ENCODE data around the gene IDS. TPM values are rescaled to one million over a fixed set of nuclear protein-coding genes. Genes with fewer than 3 reads are reported as not detected.

IDS gene
- total and polyA plus RNA-seq, 8 donors, result 8.7 to 138 (median 41.7) TPM

DNA sequence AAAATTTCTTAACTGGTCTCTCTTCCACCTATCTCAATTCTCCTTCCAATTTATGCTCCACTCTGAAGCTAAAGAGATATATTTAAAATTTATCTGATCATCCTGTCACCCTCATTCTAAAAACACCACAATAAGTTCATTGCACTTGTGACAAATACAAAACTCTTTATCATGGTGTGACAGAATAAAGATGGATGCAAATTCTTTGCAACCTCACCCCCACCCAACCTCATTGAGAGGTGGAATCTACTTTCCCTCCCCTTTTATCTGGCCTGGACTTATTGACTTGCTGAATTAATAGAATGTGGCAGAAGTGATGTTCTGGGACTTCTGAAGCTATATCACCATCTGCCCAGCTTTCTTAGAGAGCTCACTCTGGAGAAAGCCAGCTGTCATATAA, 46.5 kb downstream of the IDS start:
- DNase-seq, result no peak
- Histone ChIP-seq H3K27ac (no peak overlapping the region), H3K9me3 (no peaks in the 10 kb centered on the region), H3K4me1 (no peaks in the 10 kb centered on the region), H3K4me3 (no peak overlapping the region), H3K36me3 (no peaks in the 10 kb centered on the region), H3K27me3 (no peaks in the 10 kb centered on the region)
- intact Hi-C loops (cut with DNase I; ENCODE audit: low total_unique reads), result no loop called here
- TF ChIP-seq CTCF (IDR thresholded peaks at IDR 0.05) (no peak), EP300 (IDR thresholded peaks at IDR 0.05) (no peak), POLR2A (IDR thresholded peaks at IDR 0.05) (no peak), POLR2AphosphoS5 (IDR thresholded peaks at IDR 0.05) (no peak)

DNA sequence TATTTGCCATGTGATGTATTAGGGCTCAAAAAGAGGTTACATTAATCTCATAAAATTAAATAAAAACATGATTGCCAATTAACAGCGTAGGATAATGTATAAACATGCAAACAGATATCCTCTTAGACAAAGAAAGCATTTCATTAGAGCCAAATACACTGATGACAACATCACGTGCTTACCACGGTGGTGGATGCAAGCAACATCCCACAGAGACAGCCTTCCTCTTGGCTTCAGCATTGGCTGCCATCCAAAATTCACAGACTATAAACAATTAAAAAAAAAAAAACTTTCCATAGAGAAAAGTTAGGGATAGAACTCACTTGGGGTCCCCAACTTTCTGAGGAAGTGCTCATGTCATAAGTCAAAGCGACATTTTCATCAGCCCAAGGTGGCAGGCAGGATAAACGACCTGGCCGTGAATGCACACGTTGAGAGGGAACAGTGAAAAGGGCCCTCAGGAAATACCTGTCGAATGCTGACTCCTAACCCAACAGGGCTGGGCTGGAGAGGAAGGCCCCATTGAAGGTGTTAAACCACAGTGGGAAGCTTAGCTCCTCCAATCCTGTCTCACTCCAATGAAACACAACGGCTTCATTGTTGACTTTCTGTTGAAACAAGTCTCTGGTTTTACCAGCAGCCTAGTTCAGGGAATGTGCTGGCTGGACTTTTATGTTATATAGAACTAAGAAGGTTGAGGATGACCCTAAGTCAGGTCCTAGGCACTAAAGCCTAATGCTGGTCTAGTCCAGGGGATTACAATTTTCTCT, 48.4 kb downstream of the IDS start:
- Histone ChIP-seq H3K27me3 (no peaks in the 10 kb centered on the region), H3K4me3 (no peak overlapping the region), H3K9me3 (no peaks in the 10 kb centered on the region), H3K36me3 (no peaks in the 10 kb centered on the region), H3K27ac (no peak overlapping the region), H3K4me1 (no peaks in the 10 kb centered on the region)
- WGBS, 5 donors, result 35 to 57% (median 46%) methylated on average over 9 of the region's 9 CpGs
- DNase-seq, result no peak
- TF ChIP-seq POLR2AphosphoS5 (IDR thresholded peaks at IDR 0.05) (no peak), EP300 (IDR thresholded peaks at IDR 0.05) (no peak), POLR2A (IDR thresholded peaks at IDR 0.05) (no peak), CTCF (IDR thresholded peaks at IDR 0.05) (no peak)
- intact Hi-C loops (cut with DNase I; ENCODE audit: low total_unique reads), result no loop called here

- H3K9me3 ChIP-seq, result no peaks in the 10 kb centered on the region
- no peaks in the 10 kb centered on the region for H3K36me3 ChIP-seq
- no peak for DNase-seq
- no peaks in the 10 kb centered on the region for H3K4me1 ChIP-seq
- no peak for TF ChIP-seq CTCF (IDR thresholded peaks at IDR 0.05)
- TF ChIP-seq EP300 (IDR thresholded peaks at IDR 0.05), result no peak
- no peak for TF ChIP-seq POLR2A (IDR thresholded peaks at IDR 0.05)
- TF ChIP-seq POLR2AphosphoS5 (IDR thresholded peaks at IDR 0.05), result no peak
- H3K27ac ChIP-seq, result no peak overlapping the region
- H3K4me3 ChIP-seq, result no peak overlapping the region
- intact Hi-C loops (cut with DNase I; ENCODE audit: low total_unique reads), result no loop called here
- H3K27me3 ChIP-seq, result no peaks in the 10 kb centered on the region
Observed at GRCh38 chrX:149455934-149456333, 49.2 kb downstream of the IDS start.

GRCh38 chrX:149453906-149454822, 50.9 kb downstream of the IDS start:
- WGBS, 5 donors, result 77 to 85% (median 81%) methylated on average over 6 of the region's 6 CpGs
- Histone ChIP-seq H3K36me3 (no peaks in the 10 kb centered on the region), H3K4me3 (no peak overlapping the region), H3K27me3 (no peaks in the 10 kb centered on the region), H3K27ac (no peak overlapping the region), H3K9me3 (peaks cover 0 to 12% (median 4%) of the 10 kb centered on the region in 4 donors), H3K4me1 (no peaks in the 10 kb centered on the region)
- intact Hi-C loops (cut with DNase I; ENCODE audit: low total_unique reads), result no loop called here
- TF ChIP-seq EP300 (IDR thresholded peaks at IDR 0.05) (no peak), POLR2A (IDR thresholded peaks at IDR 0.05) (no peak), CTCF (IDR thresholded peaks at IDR 0.05) (no peak), POLR2AphosphoS5 (IDR thresholded peaks at IDR 0.05) (no peak)
- no peak for DNase-seq

Data from stomach (tissue), 9 donors.